Glomerular endothelial cell (primary cell): ENCODE data around the gene NRXN2. TPM values are rescaled to one million over a fixed set of nuclear protein-coding genes. Genes with fewer than 3 reads are reported as not detected.
"Not testable (repeated sequence)": the region's sequence is repeated elsewhere in the genome, so short reads cannot be mapped to it uniquely, and the experiment has no call there.

Experiments
- DNase-seq: peaks from one replicate; pipeline ENCODE4 v3.0.0-alpha.2; 2011; ENCODE audit warnings: low read depth, low spot score; ENCODE audit errors: extremely low read depth
- total RNA-seq: library from RNA; depleted of rRNA; stranded (reverse); fragments of >200 nt; gene quantifications from 2 replicates; pipeline ENCODE4 v1.2.3, GENCODE V29; 2015

NRXN2 gene
- total RNA-seq, 1 donor from 2014 or later, result not detected

DNA sequence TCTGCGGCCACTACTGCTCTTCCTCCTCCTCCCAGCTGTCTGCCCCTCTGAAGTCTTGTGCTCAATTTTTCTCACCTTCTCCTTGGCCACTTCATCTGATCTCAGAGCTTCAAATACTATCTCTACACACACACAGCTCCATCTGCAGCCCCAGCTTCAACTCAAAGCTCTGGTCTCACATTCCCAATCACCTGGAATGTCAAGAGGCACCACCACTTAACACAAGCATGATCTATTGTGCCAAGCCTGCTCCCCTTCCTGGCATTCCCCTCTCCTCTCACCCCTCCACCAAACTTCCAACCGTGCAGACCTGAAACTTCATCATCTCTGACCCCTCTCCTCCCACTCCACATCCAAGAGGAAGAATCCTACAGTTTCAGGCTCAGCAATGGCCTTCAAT is 17.5 kb downstream of the NRXN2 start:
- no peak for DNase-seq

DNA sequence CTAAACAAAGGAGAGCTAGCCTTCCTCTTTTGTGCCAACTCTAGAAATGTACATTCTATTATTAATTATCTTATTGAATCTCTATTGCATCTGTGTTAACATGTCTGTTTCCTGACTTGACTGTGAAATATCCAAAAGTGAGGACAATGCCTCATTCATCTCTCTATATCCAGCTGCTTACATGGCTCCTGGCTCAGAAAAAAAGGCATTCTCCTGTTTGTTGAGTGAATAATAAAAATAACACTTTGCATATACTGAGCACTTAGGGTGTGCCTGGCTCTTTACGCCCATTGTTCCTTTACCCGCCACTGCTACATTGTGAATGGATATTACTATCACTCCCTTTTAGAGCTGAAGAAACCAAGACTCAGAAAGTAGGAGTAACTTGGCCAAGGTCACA is 19.9 kb downstream of the NRXN2 start:
- no peak for DNase-seq

DNA sequence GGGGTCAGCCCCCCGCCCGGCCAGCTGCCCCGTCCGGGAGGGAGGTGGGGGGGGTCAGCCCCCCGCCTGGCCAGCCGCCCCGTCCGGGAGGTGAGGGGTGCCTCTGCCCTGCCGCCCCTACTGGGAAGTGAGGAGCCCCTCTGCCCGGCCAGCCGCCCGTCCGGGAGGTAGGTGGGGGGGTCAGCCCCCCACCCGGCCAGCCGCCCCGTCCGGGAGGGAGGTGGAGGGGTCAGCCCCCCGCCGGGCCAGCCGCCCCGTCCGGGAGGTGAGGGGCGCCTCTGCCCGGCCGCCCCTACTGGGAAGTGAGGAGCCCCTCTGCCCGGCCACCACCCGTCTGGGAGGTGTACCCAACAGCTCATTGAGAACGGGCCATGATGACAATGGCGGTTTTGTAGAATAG is 21.0 kb downstream of the NRXN2 start:
- not testable (repeated sequence) for DNase-seq

DNA sequence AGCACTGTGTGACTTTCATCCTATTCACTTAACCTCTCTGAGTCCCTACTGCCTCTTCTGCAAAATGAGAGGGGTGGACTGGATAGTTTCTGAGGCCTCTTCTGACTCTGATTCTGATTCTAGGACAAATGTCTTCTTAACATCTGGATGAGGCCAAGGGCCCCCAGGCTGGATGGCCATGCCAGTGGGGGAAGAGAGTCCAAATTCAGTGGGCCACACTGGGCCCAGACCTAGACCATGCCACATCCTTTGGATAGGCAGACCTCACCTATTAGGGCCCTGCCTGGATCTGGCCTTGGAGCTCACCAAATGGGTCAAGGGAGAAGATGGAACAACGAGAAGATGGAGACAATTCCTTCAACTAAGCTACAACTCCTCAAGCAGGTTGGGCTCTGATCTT is 24.6 kb downstream of the NRXN2 start:
- DNase-seq, result no peak

DNA sequence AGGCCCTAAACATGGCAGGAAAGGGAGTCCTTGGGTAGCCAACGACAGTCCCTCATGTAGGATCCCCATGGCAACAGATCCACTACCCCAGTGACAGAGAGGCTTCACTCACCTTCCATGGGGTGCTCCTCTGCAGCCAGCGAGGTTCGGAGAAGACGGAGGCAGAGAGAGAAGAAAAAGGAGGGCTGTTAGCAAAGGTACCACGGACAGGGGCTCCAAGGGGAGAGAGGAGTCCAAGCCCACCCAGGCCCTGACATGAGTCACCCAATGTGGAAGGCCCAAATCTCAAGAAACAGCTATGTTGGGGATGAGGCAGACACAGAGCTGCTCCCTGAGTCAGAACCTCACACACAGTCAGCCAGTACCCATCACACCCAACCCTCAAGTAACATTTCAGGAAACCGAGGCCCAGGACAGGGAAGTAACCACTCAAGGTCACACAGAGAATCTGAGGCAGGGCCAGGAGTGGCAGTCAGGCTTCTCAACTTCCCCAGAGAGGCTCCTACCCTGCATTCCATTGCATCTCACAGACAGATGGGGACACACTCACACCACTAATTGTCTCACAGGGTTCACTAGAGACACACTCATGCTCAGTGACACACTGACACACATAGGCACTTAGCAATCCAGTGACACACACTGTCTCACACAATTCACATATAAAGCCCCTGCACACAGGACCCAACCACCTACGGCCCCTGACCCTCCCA is 25.2 kb downstream of the NRXN2 start:
- DNase-seq, result no peak

DNA sequence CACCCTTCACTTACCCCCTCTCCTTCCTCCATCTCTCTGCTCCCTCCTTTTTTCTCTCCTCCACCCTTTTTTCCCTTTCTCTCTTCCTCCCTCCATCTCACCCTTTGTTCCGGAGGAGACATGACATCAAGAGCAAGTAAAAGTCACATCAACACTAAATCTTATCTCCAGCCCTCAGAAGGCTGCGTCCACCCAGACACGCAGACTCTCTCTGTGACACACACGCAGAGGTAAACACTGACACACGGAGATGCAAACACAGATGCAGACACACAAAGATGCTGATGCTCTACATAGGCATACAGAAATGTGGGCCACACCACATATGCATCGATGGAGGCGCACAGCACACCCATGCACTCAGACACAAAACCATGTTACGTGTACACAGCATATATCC is 27.0 kb downstream of the NRXN2 start:
- DNase-seq, result no peak

DNA sequence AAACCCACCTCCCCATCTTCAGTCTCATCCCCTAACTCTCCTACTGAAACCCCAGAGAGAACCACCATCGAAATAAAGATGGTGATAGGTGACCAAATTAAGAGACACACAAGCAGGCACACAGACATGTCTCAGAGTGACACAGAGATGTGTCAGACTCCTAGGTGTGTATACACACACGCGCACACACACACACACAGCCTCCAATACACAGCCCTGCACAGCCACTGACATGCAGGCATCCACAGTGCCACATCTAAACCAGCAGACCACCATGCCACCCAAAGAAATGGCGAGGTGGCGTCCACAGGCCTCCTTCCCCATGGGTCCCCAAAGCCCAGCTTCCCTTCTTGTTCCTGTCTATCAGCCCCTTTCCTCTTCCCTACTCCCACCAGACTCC is 27.4 kb downstream of the NRXN2 start:
- DNase-seq, result no peak

DNA sequence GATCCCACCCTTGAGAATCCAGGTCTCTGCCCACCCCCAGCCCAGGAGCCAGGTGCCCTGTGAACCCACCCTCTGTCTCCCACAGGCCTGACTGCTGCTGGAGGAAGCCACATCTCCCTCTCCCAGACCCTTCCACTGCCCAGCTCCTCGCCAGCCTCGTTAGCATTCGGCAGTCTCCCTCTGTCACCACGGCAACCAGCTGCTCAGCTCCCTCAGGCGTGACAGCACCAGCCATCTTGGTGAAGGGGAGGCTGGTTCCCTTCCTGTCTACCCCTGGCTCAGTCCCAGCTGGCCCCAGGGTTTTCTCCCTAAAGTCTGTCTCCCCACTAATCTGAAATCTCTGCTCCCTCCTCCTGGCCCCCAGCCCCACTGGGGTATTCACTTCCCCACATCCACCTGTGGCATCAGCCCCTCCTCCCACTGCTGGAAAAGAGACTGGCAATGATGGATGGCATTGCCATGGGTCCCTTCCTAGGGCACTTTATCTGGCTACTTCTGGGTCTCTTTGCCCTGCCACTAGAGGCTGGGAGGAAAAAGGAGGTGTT is 28.1 kb downstream of the NRXN2 start:
- DNase-seq, result no peak

DNA sequence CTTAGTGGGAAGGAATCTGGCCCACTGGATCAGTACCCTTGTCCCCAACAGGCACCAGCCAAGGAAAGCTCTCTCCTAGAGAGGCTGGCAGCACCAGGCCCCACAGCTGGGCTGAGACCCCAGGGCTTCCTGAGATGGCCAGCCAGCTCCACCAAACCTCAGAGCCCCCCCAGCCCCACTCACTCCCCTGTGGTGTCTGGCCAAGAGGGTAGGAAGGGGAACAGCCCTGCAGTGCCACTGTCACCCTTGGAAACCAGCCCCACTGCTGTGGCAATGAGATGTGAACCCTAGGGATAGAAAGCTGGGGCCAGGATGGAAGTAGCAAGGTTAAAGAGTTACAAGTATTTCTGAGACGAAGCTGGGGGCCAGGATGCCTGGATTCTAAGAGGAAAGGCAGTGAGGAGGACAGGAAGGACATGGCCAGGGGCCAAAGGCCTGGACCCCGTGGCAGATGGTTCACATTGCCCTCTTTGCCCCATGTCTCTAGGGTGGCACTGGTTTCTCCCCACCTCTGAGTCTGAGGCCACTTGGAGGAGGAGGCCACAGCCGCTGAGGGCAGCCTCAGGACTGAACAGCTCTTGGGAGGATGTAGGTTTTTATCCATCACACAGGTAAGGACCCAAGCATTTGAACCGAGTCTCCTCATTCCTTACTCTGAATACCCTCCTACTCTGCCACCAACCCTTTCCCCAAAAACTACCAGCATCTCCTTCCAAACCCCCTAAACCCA is 28.8 kb downstream of the NRXN2 start:
- no peak for DNase-seq

DNA sequence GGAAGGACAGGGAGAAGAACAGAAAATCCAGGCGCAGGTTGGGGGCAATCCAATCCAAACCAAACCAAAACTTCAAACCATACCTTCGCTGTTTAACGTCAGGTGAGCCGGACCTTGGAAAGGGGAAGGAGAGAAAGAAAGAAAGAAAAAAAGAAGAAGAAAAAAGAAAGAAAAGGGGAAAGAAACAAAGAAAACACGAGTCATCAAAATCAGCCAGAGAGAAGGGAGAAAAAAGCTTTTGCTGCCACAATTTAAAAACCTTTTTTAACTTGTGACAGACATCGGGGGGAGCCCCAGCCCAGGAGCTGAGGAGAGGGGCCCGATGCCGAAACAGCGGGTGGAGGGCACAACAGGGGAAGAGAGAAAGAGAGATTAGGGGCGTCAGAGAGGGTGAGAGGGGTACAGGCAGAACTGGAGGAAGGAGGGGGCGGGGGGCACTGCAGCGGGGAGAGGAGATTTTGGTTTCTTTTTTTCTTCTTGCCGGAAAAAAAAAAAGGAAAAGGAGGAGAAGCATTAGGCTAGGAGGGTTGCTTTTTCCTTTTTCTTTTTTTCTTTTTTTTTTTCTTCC is 30.1 kb downstream of the NRXN2 start:
- no peak for DNase-seq

DNA sequence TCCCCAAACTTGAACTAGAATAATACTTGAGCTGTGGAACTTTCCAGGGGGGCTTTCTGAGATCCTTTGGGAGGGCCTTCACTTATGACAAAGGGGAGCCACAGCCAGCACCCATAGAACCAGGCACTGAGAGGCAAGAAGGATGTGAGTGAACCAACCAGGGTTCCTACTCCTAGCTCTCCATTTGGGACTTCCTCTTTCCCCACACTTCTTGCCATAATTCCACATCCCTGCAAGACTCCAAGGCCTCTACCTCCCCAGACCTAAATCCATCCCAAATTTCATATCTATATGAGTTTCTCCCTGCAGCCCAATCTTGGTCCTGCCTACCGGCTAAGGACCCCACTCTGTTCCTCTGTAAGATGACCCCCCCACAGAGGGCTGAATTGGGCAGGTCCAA is 31.5 kb downstream of the NRXN2 start:
- no peak for DNase-seq

DNA sequence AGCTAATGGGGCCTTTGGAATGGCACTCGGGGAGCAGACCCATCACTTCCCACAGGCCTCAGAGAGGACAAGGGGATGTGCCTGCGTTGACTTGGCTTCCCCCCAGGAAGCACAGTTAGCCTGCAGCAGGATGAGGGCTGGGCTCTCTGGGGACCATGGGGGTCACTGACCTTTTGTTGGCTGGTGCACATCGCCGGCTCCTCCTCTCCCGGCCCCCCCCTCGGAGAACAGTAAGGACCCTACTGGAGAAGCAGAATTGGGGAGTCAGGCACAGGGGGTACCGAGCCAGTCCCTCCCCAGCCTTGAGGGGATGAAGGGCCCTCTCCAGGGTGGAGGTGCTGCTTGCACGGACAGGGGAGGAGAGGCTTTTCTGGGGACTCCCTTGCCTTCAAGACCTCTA is 32.8 kb downstream of the NRXN2 start:
- DNase-seq, result no peak

DNA sequence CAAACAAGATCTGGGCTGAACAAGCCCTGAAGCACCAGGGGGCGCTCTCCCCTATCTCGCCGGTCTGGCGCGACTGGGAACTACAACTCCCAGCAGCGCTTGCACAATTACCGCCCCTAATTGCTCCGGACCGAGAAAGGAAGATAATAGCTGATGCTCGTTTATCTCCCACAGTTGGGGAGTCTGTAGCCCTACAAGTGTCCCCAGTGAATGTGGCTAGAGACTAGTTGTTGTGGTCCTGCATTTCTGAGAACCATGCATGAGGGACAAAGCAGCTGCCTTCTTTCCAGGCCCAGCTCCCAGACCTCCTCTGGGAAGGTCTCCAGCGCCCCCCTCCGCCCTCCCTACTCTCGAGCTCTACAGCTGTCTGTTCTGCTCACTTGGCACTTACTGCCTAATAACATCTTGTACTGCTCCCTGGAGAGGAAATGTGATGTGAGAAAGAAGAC is 34.4 kb downstream of the NRXN2 start:
- DNase-seq, result peak; percentile 42

DNA sequence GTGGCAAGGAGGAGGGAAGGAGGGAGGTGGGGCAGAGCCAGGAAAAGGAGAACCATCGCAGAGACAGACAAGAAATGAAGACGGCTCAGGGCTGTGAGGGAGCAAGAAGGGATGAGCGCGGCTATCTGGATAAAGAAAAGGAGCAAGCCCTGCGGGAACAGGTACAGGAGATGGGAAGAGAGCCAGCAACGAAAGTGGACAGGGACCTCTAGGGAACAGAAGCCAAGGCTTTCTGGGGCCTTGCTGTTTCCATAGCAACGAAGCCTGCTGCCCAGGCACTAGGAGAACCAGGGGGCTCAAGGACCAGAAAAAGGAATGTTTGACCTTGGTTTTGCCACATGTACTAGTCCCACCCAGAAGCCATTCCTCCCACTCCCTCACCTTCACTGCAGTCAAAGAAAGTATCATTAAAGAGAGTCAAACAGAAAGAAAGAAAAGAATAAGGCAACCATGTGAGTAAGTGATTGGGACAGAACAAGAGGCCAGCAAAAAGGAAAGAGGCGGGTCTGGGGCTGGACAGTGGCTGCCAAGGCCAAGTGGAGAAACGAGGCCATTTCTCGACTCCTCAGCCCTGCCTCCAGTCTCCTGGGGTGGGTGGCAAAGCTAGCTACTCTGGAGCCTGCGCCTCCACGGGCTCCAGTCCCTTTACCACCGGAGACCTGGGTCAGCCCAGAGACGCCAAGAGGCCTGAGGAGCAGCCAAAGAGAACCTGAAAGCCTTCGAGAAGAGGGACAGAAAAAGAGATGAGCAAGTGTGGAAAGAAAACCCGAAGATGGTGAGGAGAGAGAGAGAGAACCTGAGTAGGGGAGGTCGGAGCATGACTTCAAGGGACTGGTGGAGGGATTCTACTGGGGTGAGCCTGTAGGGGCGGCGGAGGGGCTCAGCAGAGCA is 35.1 kb downstream of the NRXN2 start:
- DNase-seq, result no peak

DNA sequence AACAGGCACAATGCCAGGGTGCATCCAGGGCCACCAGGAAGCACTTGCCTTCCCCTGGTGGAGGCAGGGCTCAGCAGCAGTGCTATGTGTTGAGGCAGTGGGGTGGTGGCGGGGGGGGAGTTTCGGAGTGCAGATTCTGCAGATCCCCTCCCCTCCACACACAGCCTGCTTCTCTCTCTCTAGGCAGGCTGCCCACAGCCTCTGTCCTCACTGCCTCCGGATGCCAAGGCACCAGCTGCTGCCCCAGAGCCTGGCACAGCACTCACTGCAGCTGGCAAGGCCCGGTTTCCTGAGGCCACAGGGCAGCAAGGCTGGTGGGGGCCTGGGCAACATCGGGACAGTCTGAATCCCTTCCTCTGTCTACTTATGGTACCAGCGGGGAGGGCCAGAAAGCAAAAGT is 35.8 kb downstream of the NRXN2 start:
- no peak for DNase-seq

DNA sequence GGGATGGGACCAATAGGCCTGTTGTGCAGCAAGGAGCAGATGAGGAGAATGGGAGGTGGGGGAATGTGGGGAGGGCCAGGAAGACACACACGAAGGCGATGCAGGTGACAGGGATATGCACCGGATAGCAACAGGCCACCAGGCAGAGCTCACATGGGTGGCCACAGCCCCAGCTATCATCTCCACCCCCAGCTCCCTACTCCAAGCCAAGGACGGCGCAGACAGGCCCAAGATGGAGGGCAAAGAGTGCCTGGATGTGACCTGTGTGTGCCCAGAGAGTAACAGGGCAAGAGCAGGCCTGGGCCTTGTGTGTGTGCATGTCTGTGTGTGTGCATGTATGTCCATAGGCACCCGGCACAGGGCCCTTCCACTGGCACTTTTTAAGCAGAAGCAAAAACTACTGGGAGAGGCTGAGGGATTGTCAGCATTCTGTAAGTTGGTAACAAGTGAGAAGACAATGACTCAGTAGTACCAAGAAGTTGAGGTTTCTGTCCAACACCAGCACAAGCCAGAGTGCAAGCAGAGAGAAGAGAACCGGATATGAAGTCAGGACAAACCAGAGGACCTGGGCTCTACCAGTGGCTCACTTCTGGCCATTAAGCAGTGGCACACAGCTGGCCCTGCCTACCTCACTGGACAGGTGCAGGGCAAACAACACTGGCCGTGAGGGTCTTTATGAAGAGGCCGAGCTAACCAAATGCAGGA is 36.4 kb downstream of the NRXN2 start:
- DNase-seq, result no peak

DNA sequence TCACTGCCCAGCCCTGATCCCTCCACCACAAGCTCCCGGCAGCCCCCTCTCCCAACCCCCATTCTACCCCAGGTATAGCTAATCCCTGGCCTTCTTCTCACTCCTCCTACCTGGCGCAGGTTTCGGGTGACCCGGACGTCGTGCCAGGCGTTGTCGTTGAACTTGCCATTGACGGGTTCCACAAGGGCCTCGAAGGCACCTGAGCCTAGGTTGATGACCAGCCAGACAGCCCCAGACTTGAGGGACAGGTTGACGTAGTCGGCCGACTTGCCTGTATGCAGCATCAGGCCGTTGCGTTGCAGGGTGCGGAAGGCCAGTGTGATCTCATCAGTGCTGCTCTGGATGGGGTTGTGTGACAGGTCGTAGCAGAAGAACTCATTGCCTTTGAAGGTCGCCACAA is 37.5 kb downstream of the NRXN2 start:
- DNase-seq, result no peak

DNA sequence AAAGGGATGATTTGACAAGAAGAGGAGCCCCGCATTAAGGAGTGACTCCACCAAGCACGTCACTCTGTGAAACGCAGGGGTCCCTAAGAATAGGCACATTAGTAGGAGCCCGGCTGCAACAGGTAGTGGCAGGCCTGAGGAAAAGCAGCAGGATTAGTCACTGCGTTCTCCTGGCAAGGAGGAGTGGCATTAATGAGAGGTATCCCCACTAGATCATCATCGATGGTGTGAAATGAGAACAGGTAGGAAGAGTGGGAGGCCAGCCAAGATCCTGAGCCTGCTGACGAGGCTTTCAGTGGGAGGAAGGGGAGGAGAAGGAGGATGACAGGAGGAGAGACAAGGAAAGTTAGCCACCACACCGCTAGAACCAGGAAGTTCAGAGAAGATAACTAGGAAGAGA is 38.6 kb downstream of the NRXN2 start:
- no peak for DNase-seq

DNA sequence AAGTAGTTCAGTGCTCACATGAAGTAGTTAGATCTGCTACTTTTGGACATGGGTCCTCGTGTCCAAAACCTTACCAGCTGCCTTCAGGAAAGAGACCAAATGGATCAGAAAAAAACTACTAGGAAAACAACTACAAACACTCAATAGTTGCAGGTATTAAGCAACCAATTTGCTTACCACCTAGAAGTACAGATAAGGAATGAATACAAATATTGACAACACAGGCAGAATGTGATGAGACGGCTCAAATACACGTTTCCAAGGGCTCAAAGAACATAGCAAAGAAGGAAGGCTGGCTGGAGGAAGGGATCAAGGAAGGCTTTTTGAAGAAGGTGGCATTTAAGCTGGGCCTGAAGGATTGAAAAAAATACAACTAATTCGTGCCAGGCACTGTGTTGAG is 41.8 kb downstream of the NRXN2 start:
- DNase-seq, result no peak

DNA sequence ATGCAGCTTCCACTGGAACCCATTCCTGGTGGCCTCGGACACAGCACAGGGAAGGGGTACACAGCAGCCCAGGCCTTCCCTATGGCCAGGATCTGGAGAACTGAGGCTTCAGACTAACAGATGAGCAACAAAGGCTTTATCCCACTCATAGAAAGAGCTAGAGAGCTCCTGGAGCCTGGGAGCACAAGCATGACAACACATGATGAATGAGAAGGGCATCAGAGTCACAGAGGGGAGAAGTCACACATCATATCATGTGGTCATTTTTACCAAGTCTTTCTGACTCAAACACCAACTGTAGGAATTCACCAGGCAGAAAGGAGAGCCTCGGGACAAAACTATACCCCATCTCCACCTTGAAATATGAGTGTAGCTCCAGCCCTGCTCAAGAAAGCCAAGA is 43.2 kb downstream of the NRXN2 start:
- no peak for DNase-seq
